Progenitor cell of endocrine pancreas (in vitro differentiated cells): Measurements from ENCODE around the gene MARK4. TPM values are rescaled to one million over a fixed set of nuclear protein-coding genes. Genes with fewer than 3 reads are reported as not detected.

Experiments used
- DNase-seq: peaks from one replicate; pipeline ENCODE4 v3.0.0; 2021; ENCODE audit warnings: low spot score; ENCODE audit not compliant: unreplicated experiment
- H3K27ac Mint-ChIP-seq: 2 replicates; pipeline ENCODE4 v1.8.0; 2021; ENCODE audit warnings: mild to moderate bottlenecking, moderate library complexity, mixed read lengths
- H3K27me3 Mint-ChIP-seq: 2 replicates; pipeline ENCODE4 v1.8.0; 2021; ENCODE audit warnings: mixed read lengths
- H3K36me3 Mint-ChIP-seq: 2 replicates; pipeline ENCODE4 v1.8.0; 2022; ENCODE audit warnings: mixed read lengths; ENCODE audit not compliant: insufficient read depth
- H3K4me1 Mint-ChIP-seq: 2 replicates; pipeline ENCODE4 v1.8.0; 2021; ENCODE audit warnings: low read depth, mixed read lengths
- H3K4me3 Mint-ChIP-seq: 2 replicates; pipeline ENCODE4 v1.8.0; 2021; ENCODE audit warnings: low read depth, mild to moderate bottlenecking, moderate library complexity, mixed read lengths
- H3K9me3 Mint-ChIP-seq: 2 replicates; pipeline ENCODE4 v1.8.0; 2021; ENCODE audit warnings: low read depth, mixed read lengths
- total RNA-seq: library from RNA; stranded (reverse); gene quantifications from 2 replicates; pipeline ENCODE4 v1.2.1, GENCODE V29; 2021
- TF ChIP-seq, protein P1 (sequence below): fragments of 200-600 bp; sonication (generic); IDR thresholded peaks from one replicate; pipeline ENCODE4 v1.5.0; 2021; ENCODE audit warnings: antibody characterized with exemption, mild to moderate bottlenecking; ENCODE audit not compliant: unreplicated experiment

MARK4 gene
- total RNA-seq, 1 donor from 2014 or later: 60.4 TPM

DNA sequence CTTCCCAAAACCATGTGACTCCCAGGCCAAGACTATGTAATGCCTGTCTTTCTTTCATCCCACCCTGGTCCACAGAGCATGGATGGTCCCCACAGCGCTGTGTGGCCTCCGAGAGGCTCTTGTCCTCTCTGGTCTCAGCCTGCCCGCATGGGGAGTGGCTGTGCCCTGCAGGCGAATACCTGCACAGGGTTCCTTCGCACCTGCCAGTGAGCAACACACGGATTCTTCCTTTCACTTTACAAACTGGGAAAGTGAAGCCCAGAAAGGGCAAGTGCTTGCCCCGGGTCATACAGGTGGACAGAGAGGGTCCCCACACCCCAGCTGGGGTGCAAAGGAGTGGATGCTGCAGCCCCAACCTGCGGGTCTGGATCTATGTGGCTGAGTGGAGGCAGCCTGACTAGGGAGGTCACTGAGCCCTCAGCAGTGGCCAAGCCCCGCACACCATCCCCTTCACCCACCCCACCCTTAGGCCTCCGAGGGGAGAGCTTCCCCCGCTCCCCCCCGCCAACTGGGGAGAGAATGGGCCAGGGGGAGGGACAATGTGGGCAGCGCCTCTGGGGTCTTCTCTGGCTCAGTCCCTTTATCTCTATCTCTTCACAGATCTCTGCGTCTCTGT lies 747 bp upstream of the MARK4 start:
- Mint-ChIP-seq H3K27me3 (peaks cover 7% of the 10 kb centered on the region), H3K27ac (peak overlapping the region; percentile 84), H3K9me3 (no peaks in the 10 kb centered on the region), H3K4me1 (peaks cover 17% of the 10 kb centered on the region), H3K4me3 (peak overlapping the region; percentile 83), H3K36me3 (no peaks in the 10 kb centered on the region)
- TF ChIP-seq, protein P1, sequence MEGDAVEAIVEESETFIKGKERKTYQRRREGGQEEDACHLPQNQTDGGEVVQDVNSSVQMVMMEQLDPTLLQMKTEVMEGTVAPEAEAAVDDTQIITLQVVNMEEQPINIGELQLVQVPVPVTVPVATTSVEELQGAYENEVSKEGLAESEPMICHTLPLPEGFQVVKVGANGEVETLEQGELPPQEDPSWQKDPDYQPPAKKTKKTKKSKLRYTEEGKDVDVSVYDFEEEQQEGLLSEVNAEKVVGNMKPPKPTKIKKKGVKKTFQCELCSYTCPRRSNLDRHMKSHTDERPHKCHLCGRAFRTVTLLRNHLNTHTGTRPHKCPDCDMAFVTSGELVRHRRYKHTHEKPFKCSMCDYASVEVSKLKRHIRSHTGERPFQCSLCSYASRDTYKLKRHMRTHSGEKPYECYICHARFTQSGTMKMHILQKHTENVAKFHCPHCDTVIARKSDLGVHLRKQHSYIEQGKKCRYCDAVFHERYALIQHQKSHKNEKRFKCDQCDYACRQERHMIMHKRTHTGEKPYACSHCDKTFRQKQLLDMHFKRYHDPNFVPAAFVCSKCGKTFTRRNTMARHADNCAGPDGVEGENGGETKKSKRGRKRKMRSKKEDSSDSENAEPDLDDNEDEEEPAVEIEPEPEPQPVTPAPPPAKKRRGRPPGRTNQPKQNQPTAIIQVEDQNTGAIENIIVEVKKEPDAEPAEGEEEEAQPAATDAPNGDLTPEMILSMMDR: no peak
- no peak for DNase-seq

DNA sequence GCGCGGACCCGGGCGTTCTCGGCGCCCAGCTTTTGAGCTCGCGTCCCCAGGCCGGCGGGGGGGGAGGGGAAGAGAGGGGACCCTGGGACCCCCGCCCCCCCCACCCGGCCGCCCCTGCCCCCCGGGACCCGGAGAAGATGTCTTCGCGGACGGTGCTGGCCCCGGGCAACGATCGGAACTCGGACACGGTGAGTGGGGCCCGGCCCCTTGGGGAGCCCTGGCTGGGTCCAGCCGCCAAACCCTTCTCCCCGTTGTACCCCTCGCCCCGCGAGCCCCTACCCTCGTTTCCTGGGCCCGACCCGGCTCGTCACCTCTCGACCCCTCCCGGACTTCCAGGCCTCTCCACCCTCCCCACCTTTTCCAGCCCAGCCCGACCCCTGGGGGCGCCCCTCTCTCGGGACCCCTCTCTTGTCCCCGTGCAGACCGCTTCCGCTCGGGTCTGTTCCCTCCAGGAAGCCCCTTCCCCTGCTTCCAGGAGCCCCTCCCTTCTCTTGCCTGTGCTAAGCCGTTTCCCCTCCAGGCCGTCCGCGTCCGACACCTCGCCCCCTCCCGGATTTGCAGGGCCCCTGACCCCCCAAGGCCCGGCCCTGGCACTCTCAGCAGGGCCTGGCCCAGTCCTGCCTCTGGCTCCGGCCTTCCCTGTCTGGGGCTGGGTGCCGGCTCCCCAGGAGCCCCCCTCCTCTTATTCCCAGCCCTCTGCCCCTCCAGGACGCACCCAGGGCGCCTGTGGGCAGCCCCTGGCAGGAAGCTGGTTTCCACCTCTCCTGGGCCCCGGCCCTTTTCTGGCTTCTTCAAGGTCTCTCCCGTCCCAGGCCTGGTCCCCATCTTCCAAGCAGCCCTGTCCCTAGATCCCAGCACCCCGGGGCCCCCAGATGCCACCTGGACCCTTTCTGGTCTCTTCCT lies 632 bp downstream of the MARK4 start:
- peak overlapping the region; percentile 88 for H3K27ac Mint-ChIP-seq
- TF ChIP-seq, protein P1: no peak
- DNase-seq: peak; percentile 23
- no peaks in the 10 kb centered on the region for H3K9me3 Mint-ChIP-seq
- peaks cover 7% of the 10 kb centered on the region for H3K27me3 Mint-ChIP-seq
- no peaks in the 10 kb centered on the region for H3K36me3 Mint-ChIP-seq
- peak overlapping the region; percentile 82 for H3K4me3 Mint-ChIP-seq
- H3K4me1 Mint-ChIP-seq: peaks cover 17% of the 10 kb centered on the region

GRCh38 chr19:45253396-45254027 lies 2.4 kb downstream of the MARK4 start:
- Mint-ChIP-seq H3K36me3 (no peaks in the 10 kb centered on the region), H3K27me3 (peaks cover 7% of the 10 kb centered on the region), H3K9me3 (no peaks in the 10 kb centered on the region), H3K27ac (peak overlapping the region; percentile 56), H3K4me1 (peaks cover 17% of the 10 kb centered on the region), H3K4me3 (peak overlapping the region; percentile 82)
- TF ChIP-seq, protein P1: no peak
- DNase-seq: no peak

DNA sequence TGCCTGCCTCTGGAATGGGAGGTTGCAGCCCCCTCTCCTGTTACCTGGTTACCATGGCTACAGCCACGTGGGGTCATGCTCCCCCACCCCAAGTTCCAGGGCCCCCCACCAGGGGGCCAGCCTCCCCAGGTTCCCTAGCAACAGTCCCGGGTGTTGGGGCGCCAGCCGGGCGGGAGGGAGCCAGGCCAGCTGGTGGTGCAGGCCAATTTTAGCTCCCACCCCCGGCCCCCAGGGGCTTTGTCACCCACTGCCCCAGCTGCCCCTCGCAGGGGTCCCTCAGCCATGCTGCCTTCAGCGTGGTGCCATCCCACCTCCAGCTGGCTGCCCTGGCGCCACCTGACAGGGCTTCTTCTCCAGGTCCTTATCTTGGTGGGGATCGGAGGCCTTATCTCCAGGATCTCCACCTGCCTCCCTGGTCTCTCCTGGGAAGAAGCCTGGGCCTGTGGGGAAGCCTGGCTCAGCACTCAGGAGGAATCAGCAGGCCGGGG lies 3.0 kb downstream of the MARK4 start:
- TF ChIP-seq, protein P1: peak; percentile 47
- H3K27ac Mint-ChIP-seq: no peak overlapping the region
- H3K9me3 Mint-ChIP-seq: no peaks in the 10 kb centered on the region
- peak overlapping the region; percentile 82 for H3K4me3 Mint-ChIP-seq
- DNase-seq: peak; percentile 17
- H3K27me3 Mint-ChIP-seq: peaks cover 7% of the 10 kb centered on the region
- H3K4me1 Mint-ChIP-seq: peaks cover 17% of the 10 kb centered on the region
- H3K36me3 Mint-ChIP-seq: no peaks in the 10 kb centered on the region

DNA sequence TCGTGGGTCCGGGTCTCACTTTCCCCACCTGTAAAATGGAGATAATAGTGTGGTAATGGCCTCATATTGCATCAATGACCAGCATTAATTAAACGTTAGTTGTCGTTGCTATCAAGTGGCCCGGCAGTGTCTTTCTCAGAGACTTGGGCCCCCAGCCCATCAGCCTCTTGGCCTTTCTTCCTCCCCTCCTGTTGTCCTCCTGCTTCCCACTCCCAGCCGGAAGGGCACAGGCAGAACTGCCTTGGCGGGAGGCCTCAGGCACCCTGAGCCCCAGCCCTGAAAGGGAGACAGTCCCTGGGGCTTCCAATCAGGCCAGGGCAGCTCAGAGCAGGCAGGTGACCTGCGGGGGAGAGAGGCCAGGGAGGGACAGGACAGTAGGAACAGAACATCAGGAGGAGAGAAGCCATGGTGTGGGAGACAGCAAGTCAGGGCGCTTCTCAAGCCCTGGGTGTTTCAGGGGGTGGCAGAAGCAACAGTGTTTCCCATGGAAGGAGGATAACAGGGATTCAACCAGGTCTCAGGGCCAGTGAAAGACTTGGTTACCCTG lies 4.6 kb downstream of the MARK4 start:
- Mint-ChIP-seq H3K4me1 (peaks cover 17% of the 10 kb centered on the region), H3K9me3 (no peaks in the 10 kb centered on the region), H3K27me3 (peaks cover 2% of the 10 kb centered on the region), H3K27ac (no peak overlapping the region), H3K4me3 (no peak overlapping the region), H3K36me3 (peaks cover under 1% of the 10 kb centered on the region)
- TF ChIP-seq, protein P1: no peak
- no peak for DNase-seq
